MM.1S (cell line): ENCODE measurements around the gene GPATCH8.

Experiments used
- EZH2 ChIP-seq: fragments of 300-600 bp; sonication (generic); optimal IDR thresholded peaks from 2 replicates; pipeline ENCODE3; 2017; ENCODE audit warnings: low read depth, mild to moderate bottlenecking, antibody characterized with exemption, low read length, mixed read lengths
- EZH2phosphoT487 ChIP-seq: fragments of 300-600 bp; sonication (generic); IDR thresholded peaks from 2 replicates; pipeline ENCODE4 v1.6.1; 2018; ENCODE audit warnings: antibody characterized with exemption, low read length
- TF ChIP-seq, protein P1 (sequence below): fragments of 300-600 bp; sonication (generic); IDR thresholded peaks from 2 replicates; pipeline ENCODE4 v1.5.1; 2016; ENCODE audit warnings: antibody characterized with exemption, low read length, mixed read lengths

DNA sequence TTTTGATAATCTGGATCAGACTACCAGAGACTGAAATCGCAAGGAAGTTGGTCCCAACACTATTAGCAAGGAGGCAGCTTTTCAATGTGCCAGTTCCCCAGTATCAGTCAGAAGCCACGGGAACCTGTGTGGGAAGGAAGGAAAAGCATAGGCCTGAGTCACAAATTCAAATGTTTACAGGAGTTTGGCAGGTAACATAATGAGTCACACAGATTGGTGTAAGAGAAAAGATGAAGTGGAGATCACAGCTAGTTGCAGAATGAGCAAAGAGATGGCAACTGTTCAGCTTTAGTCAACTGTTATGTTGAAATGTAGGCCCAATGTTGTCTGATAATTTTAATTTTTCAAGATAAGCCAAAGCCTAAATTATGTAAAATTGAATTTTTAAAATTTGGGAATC is 85.7 kb downstream of the GPATCH8 start:
- TF ChIP-seq EZH2 (no peak), EZH2phosphoT487 (no peak)
- TF ChIP-seq, protein P1, sequence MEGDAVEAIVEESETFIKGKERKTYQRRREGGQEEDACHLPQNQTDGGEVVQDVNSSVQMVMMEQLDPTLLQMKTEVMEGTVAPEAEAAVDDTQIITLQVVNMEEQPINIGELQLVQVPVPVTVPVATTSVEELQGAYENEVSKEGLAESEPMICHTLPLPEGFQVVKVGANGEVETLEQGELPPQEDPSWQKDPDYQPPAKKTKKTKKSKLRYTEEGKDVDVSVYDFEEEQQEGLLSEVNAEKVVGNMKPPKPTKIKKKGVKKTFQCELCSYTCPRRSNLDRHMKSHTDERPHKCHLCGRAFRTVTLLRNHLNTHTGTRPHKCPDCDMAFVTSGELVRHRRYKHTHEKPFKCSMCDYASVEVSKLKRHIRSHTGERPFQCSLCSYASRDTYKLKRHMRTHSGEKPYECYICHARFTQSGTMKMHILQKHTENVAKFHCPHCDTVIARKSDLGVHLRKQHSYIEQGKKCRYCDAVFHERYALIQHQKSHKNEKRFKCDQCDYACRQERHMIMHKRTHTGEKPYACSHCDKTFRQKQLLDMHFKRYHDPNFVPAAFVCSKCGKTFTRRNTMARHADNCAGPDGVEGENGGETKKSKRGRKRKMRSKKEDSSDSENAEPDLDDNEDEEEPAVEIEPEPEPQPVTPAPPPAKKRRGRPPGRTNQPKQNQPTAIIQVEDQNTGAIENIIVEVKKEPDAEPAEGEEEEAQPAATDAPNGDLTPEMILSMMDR: no peak
